ENCODE data around the gene GMDS.

The GMDS gene

GRCh38 chr6:1739680-1740079, 505.7 kb downstream of the GMDS start:
- intact Hi-C loops (cut with DNase I): no loop called here
- DNase-seq: no peak

GRCh38 chr6:1739220-1739619, 506.2 kb downstream of the GMDS start:
- intact Hi-C loops (cut with DNase I): no loop called here
- DNase-seq: no peak

- intact Hi-C loops (cut with DNase I): no loop called here
- no peak for DNase-seq
These were observed 506.8 kb downstream of the GMDS start for GRCh38 chr6:1738558-1739081.

GRCh38 chr6:1737463-1738311, 507.7 kb downstream of the GMDS start:
- no peak for DNase-seq
- intact Hi-C loops (cut with DNase I): no loop called here

DNA sequence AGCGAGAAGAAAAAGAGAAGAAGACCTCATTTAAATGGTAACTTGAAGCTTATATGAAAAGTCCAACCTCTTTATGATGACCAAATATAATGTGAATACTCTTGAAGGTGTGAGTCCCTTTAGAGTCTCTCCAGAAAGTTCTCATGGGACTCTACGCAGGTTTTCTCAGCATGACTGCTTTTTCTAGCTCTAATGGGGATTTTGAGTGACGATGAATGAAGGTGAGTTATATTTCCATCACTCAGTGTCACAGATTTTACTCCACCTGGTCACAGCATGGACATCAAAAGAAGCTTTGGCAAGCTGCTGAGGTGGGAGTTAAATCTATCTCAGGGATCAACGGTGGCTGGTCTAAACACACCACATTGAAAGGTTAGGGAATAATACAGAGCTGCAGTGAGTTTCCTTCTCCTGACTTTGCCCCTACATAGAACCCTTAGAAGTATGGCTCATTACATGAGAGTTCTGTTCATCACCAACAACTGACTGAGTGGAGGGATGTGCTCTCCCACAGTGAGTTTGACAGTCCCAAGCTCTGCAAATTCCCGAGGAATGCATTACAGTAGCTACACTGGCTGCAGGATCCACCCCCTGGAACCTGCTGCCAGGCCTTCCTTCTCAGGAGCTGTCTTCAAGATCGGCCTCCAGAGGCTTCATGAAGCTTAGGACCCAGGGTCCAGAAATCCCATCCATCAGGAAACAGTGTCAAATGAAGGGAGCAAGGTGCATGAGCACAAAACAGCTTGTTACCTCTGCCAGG, 508.9 kb downstream of the GMDS start:
- no peak for DNase-seq
- intact Hi-C loops (cut with DNase I): no loop called here

DNA sequence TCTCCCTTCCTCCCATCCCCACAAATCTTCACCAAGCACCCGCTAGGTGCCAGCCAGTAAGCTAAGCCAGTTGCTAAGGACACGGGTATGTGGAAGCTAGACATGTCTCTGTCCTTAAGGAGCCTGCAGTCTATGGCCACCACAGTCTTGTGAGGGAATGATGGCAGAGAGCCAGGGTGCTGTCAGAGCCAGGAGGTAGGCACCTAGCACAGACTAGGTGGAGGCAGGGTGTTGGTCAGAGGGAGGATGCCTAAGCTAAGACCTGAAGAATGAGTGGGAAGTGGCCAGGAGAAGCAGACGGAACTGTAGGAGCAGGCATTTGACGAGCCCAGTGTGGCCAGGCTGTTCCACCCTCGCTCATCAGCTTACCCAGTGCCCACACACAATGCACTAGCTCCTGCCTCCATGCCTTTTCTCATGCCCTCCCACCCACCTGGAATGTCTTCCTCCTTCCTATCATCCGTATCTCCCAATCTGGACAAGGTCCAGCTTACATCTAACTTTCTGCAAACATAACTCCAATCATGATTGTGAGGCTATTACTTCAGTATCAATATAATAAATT, 510.1 kb downstream of the GMDS start:
- DNase-seq: peak in 1 of 10 donors; percentile 75
- intact Hi-C loops (cut with DNase I): no loop called here

GRCh38 chr6:1730882-1731281, 514.5 kb downstream of the GMDS start:
- DNase-seq: no peak
- intact Hi-C loops (cut with DNase I): no loop called here

GRCh38 chr6:1729750-1730140, 515.7 kb downstream of the GMDS start:
- intact Hi-C loops (cut with DNase I): no loop called here

DNA sequence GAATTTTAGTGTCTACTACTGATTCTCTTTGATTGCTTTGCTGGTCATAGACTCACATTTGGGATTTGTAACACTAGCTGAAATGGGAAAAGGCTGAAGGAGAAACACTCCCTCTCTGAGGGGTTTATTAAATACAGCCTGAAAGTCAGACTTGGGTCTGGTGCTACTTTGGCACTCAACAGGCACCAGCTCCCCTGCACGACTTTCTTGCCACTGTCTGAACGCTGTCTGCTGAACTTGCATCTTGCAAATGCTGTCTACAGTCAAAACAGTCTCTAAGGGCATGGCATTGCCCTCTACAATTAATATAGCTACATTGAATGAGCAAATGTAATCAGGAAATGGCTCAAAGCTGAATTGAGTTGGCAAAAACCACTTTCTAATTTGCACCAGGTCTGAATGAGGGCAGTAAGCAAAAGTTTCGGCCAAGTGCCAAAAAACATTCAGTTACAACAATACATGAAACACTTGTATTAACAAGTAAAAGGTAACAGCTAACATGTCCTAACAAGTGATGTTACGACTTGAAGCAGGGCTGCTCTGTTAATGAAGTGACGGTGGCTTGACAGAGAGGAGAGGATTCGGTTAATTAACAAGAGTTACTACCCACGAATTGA, 516.2 kb downstream of the GMDS start:
- DNase-seq: no peak
- intact Hi-C loops (cut with DNase I): no loop called here

More at GRCh38 chr6:1729750-1730140, 515.7 kb downstream of the GMDS start:
- no peak for DNase-seq

DNA sequence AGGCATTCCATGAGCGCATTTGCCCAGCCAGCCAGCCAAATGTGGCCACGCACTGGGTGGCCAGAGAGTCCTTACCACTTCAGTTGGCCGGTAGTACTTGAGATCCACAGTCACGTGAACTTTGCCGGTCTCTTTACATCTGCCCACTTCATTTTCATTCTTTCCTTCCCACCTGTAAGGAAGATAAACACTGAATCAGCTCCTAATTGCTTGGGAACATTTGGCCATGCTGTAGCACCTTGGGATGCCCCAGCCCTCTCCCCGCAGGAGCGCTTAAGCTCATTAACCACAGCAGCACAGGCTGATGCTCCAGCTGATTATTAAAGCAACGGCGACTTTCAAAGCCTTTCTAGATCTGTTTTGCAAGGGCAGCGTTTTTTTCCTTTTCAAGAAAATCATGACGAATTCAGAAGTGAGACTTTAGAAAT, 519.0 kb downstream of the GMDS start:
- intact Hi-C loops (cut with DNase I): no loop called here
- DNase-seq: no peak

DNA sequence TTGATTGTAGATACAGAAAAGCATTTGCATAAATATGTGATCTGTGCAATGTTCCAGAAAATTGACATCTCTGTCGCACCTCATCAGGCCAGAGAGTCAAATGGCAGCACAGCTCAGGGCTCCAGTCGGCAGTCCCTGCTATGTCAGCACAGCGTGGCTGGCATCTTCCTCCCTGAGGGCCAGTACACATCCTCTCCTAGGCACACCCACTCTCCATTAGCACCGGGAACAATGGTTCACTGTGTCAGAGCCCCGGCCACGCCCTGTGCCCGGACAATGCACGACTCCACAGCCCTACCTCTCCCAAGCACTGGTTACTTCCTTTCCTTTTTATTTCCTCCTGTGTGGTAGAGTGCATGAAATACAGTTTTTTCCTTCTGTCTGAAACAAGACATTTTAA, 520.8 kb downstream of the GMDS start:
- DNase-seq: no peak
- intact Hi-C loops (cut with DNase I): no loop called here

DNA sequence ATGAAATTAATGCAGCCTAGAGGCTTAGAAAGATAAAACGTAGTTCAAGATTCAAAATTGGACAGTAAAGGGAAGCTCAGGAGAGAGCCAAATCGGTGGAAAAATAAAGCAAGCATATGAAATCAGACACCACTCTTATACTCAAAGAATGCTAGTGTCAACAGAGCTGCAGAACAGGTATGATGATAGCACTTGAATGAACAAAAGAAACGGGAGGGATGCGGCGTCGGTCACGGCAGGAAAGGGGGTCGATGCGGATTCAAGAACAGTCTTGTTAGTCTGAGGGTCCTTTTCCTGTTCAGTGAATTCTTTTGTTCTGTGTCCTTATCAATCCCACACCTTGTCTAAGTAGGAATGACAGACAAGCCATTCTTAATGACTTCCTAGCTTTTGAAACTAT, 521.3 kb downstream of the GMDS start:
- intact Hi-C loops (cut with DNase I): no loop called here
- DNase-seq: no peak

DNA sequence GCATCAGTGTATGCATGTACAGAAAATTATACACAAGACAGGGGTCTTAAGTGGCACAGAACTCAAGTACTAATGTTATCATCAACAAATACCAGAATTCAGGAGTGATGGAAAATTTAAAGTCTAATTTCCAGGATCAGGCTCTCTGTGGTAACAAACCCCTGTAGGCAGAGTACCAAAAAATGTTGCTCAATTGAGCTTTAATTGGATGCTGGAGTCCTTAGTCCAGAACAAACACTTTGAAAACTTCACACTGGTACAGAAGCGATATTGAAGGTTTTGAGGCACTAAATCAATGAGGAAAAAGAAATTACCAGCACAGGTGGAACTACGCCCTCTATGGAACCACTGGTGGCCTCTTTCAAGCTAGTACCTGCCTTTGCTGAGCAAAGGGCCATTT, 522.6 kb downstream of the GMDS start:
- DNase-seq: no peak
- intact Hi-C loops (cut with DNase I): no loop called here

GRCh38 chr6:1720620-1721322, 524.6 kb downstream of the GMDS start:
- no peak for DNase-seq
- intact Hi-C loops (cut with DNase I): no loop called here

DNA sequence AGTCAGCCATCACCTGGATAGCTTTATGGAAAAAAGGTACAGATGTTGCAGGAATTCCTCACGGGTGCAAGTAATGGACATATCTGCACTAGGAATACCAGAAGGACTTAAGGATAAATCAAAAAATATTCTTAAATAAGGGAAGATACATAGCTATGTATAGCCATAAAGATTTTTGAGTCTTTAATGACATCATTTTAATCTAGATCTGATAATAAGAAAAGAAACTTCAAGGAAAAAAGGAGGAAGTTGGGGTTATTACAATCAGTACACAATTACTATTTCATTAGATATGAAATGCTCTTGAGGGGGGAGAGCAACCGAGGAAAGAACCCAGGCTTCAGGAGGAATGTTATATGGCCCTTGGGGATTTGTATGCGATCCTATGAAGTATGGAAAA, 525.5 kb downstream of the GMDS start:
- DNase-seq: no peak
- intact Hi-C loops (cut with DNase I): no loop called here

DNA sequence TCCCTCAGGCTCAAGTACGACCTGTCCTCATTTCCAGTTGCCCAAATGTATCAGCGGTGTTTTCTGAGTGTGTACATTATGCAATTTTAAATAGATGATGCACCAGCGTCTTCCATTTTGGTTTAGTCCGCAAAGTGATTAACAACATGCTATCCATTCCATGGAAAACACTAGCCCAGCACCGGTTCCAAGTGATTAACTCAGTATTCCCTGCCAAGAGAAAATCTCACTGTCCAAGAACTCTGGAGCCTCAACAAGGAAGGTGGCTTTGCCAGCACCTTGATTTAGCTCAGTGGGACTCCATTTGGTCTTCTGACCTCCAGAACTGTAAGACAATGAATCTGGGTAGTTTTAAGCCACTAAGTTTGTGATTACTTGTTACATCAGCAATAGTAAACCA, 528.5 kb downstream of the GMDS start:
- intact Hi-C loops (cut with DNase I): no loop called here
- no peak for DNase-seq

GRCh38 chr6:1716396-1716795, 529.0 kb downstream of the GMDS start:
- intact Hi-C loops (cut with DNase I): no loop called here
- DNase-seq: no peak

- intact Hi-C loops (cut with DNase I): no loop called here
- DNase-seq: no peak
These were observed 530.1 kb downstream of the GMDS start for GRCh38 chr6:1715336-1715735.

GRCh38 chr6:1714654-1715053, 530.8 kb downstream of the GMDS start:
- intact Hi-C loops (cut with DNase I): no loop called here
- DNase-seq: no peak

DNA sequence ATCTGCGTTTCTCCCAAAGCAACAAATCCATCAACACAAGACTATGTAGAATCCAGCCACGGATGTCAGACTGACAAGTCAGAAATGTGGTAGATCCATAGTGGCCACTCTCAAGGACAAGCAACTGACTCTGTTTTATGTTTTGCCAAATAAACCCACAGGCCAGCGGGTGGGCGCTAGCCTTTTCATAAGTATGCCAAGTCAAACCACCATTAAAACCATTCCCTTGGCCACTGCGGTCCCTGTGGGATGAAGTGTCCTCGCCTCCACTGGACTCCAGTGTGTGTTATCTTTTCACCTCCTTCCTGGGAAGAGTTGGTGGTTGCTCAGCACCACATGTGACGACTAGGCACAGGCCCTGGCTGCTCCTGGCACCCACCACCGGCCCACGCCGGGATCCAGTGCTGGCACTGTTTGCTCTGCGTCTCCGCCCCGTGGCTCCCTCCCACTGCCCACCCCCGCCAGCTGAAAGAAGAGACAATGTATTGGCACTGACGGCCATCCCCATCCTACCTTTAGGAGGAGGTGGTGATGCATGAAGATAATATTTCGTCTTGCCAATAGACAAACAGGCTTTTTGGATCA, 532.3 kb downstream of the GMDS start:
- DNase-seq: peak in 1 of 10 donors; percentile 43
- intact Hi-C loops (cut with DNase I): no loop called here

Measured in posterior cingulate gyrus (tissue), 11 donors.